PC-3 (cell line): ENCODE data around the gene CCR2. TPM values are rescaled to one million over a fixed set of nuclear protein-coding genes. Genes with fewer than 3 reads are reported as not detected.

ENCODE experiments used
- ATAC-seq: fragments of 200-7000 bp; cut with Tn5 transposase; 2 replicates; pipeline ENCODE4 v1.9.1; 2020; ENCODE audit warnings: mild to moderate bottlenecking, moderate library complexity
- BruUV-seq: library from RNA; stranded (reverse); fragments of 400-500 nt; replicated peaks from 2 replicates; lab custom pipeline; 2021; lab: Mats Ljungman, UMichigan
- CTCF ChIA-PET: fragments of 300-600 bp; sonication (Branson Sonifier 250); formaldehyde crosslinking; loops from one replicate; lab custom pipeline; 2022; ENCODE audit warnings: antibody characterized with exemption; lab: Charles Lee
- POLR2A ChIA-PET: fragments of 300-600 bp; sonication (Branson Sonifier 250); formaldehyde crosslinking; loops from one replicate; lab custom pipeline; 2022; ENCODE audit warnings: antibody characterized with exemption; ENCODE audit not compliant: unreplicated experiment; lab: Charles Lee
- DNase-seq: peaks from one replicate; pipeline ENCODE4 v3.0.0-alpha.2; 2015
- H2AFZ ChIP-seq: fragments of 300-600 bp; sonication (generic); 2 replicates; pipeline ENCODE4 v1.6.0; 2016; ENCODE audit warnings: antibody characterized with exemption, low read length
- H3F3A ChIP-seq: fragments of 300-600 bp; sonication (generic); one replicate; pipeline ENCODE4 v1.6.0; 2017; ENCODE audit warnings: antibody characterized with exemption, low read length, control low read depth, mild to moderate bottlenecking; ENCODE audit not compliant: unreplicated experiment
- H3K27ac ChIP-seq: fragments of 300-600 bp; sonication (generic); 2 replicates; pipeline ENCODE4 v1.5.1; 2016; ENCODE audit warnings: mild to moderate bottlenecking, low read length
- H3K27me3 ChIP-seq: fragments of 300-600 bp; sonication (generic); 2 replicates; pipeline ENCODE4 v1.6.1; 2016; ENCODE audit warnings: low read length, mixed read lengths
- H3K36me3 ChIP-seq: fragments of 300-600 bp; sonication (generic); 2 replicates; pipeline ENCODE4 v1.6.1; 2016; ENCODE audit warnings: low read depth, mixed run types, low read length, mixed read lengths
- H3K4me1 ChIP-seq: fragments of 300-600 bp; sonication (generic); 2 replicates; pipeline ENCODE4 v1.5.1; 2016; ENCODE audit warnings: low read length; ENCODE audit not compliant: insufficient read depth
- H3K4me2 ChIP-seq: fragments of 300-600 bp; sonication (generic); 2 replicates; pipeline ENCODE4 v1.6.0; 2016; ENCODE audit warnings: low read length
- H3K4me3 ChIP-seq: fragments of 300-600 bp; sonication (generic); 2 replicates; pipeline ENCODE4 v1.5.1; 2016; ENCODE audit warnings: mild to moderate bottlenecking, low read length, mixed read lengths
- H3K79me2 ChIP-seq: fragments of 300-600 bp; sonication (generic); 2 replicates; pipeline ENCODE4 v1.6.1; 2017; ENCODE audit warnings: low read length, mixed read lengths
- H3K9ac ChIP-seq: fragments of 300-600 bp; sonication (generic); 2 replicates; pipeline ENCODE4 v1.6.0; 2016; ENCODE audit warnings: mild to moderate bottlenecking, low read length
- H3K9me2 ChIP-seq: fragments of 300-600 bp; sonication (generic); replicated peaks from 2 replicates; pipeline ENCODE4 v1.6.1; 2016; ENCODE audit warnings: mixed run types, low read length, mixed read lengths
- H3K9me3 ChIP-seq: fragments of 300-600 bp; sonication (generic); 2 replicates; pipeline ENCODE4 v1.6.1; 2016; ENCODE audit warnings: low read length, mixed read lengths
- H4K20me1 ChIP-seq: fragments of 300-600 bp; sonication (generic); 2 replicates; pipeline ENCODE4 v1.6.1; 2016; ENCODE audit warnings: low read length, mixed read lengths
- CTCF ChIP-seq: fragments of 300-600 bp; sonication (generic); conservative IDR thresholded peaks from 2 replicates; pipeline ENCODE4 v1.5.1; 2017; ENCODE audit warnings: antibody characterized with exemption, low read depth, mild to moderate bottlenecking, low read length
- EZH2 ChIP-seq: fragments of 300-600 bp; sonication (generic); IDR thresholded peaks from one replicate; pipeline ENCODE4 v1.6.1; 2017; ENCODE audit warnings: antibody characterized with exemption, mild to moderate bottlenecking, low read length; ENCODE audit not compliant: unreplicated experiment
- EZH2phosphoT487 ChIP-seq: fragments of 300-600 bp; sonication (generic); IDR thresholded peaks from 2 replicates; pipeline ENCODE4 v1.6.1; 2018; ENCODE audit warnings: mild to moderate bottlenecking, antibody characterized with exemption, low read length, borderline replicate concordance
- intact Hi-C: fragments of 100-400 bp; cut with micrococcal nuclease; formaldehyde crosslinking; loops from 2 replicates; pipeline ENCODE4 v1.9.0; 2023
- total RNA-seq: library from RNA; depleted of rRNA; stranded (reverse); fragments of >200 nt; gene quantifications from 2 replicates; pipeline ENCODE4 v1.2.3, GENCODE V29; 2014

The CCR2 gene
- total RNA-seq, 1 experiment from 2014 or later, result not detected

DNA sequence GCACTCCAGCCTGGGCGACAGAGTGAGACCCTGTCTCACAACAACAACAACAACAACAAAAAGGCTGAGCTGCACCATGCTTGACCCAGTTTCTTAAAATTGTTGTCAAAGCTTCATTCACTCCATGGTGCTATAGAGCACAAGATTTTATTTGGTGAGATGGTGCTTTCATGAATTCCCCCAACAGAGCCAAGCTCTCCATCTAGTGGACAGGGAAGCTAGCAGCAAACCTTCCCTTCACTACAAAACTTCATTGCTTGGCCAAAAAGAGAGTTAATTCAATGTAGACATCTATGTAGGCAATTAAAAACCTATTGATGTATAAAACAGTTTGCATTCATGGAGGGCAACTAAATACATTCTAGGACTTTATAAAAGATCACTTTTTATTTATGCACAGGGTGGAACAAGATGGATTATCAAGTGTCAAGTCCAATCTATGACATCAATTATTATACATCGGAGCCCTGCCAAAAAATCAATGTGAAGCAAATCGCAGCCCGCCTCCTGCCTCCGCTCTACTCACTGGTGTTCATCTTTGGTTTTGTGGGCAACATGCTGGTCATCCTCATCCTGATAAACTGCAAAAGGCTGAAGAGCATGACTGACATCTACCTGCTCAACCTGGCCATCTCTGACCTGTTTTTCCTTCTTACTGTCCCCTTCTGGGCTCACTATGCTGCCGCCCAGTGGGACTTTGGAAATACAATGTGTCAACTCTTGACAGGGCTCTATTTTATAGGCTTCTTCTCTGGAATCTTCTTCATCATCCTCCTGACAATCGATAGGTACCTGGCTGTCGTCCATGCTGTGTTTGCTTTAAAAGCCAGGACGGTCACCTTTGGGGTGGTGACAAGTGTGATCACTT is 18.8 kb downstream of the CCR2 start:
- H3K4me1 ChIP-seq, result peaks cover 13% of the 10 kb centered on the region
- H3K79me2 ChIP-seq, result no peaks in the 10 kb centered on the region
- no peaks in the 10 kb centered on the region for H3K27me3 ChIP-seq
- H3F3A ChIP-seq, result no peaks in the 10 kb centered on the region
- no TSS peak for BruUV-seq
- TF ChIP-seq EZH2phosphoT487 (no peak), CTCF (peak; percentile 86)
- H4K20me1 ChIP-seq, result no peaks in the 10 kb centered on the region
- no peaks in the 10 kb centered on the region for H3K9me2 ChIP-seq
- H3K36me3 ChIP-seq, result no peaks in the 10 kb centered on the region; the same call in 1 of the 2 replicates
- ChIA-PET CTCF (interaction anchor here (0.7 to 1.8 kb wide), 8 partner anchors 14 to 307 kb away, joined by 3 to 8 read pairs (median 4); partner anchors contain the start of genes CCR5AS and CCRL2), POLR2A (interaction anchor here (0.6 kb wide), 2 partner anchors 167 to 1233 kb away, joined by 3 to 4 read pairs; no protein-coding TSS in a partner anchor)
- H3K4me3 ChIP-seq, result no peak overlapping the region
- H3K27ac ChIP-seq, result no peak overlapping the region
- DNase-seq (peak; percentile 73), ATAC-seq (peak; percentile 68)
- H2AFZ ChIP-seq, result no peak overlapping the region
- intact Hi-C loops, result loop anchor here (1.0 kb wide), 1 partner anchor 284 kb away; no protein-coding TSS in a partner anchor
- H3K4me2 ChIP-seq, result no peak overlapping the region
- H3K9me3 ChIP-seq, result no peaks in the 10 kb centered on the region
- no peak overlapping the region for H3K9ac ChIP-seq

GRCh38 chr3:46374755-46375154 is 20.8 kb downstream of the CCR2 start:
- CTCF ChIA-PET, result interaction anchor here (1.8 kb wide), 1 partner anchor 159 kb away, joined by 6 read pairs; no protein-coding TSS in a partner anchor

More at GRCh38 chr3:46374755-46375154, 20.8 kb downstream of the CCR2 start:
- H3K4me1 ChIP-seq, result peaks cover 11% of the 10 kb centered on the region; the same call in 1 of the 2 replicates
- no peak overlapping the region for H3K4me2 ChIP-seq
- no peak overlapping the region for H3K27ac ChIP-seq
- no peak overlapping the region for H3K4me3 ChIP-seq
- H3K27me3 ChIP-seq, result no peaks in the 10 kb centered on the region
- H3K79me2 ChIP-seq, result no peaks in the 10 kb centered on the region
- no peaks in the 10 kb centered on the region for H3F3A ChIP-seq
- H3K9ac ChIP-seq, result no peak overlapping the region
- no TSS peak for BruUV-seq
- intact Hi-C loops, result no loop called here
- H3K9me3 ChIP-seq, result no peaks in the 10 kb centered on the region
- H4K20me1 ChIP-seq, result no peaks in the 10 kb centered on the region
- ATAC-seq (no peak), DNase-seq (no peak)
- H3K9me2 ChIP-seq, result no peaks in the 10 kb centered on the region
- no peak for TF ChIP-seq CTCF
- no peak for TF ChIP-seq EZH2
- TF ChIP-seq EZH2phosphoT487, result no peak
- POLR2A ChIA-PET, result no interaction called here
- no peaks in the 10 kb centered on the region; the same call in 1 of the 2 replicates for H3K36me3 ChIP-seq
- no peak overlapping the region for H2AFZ ChIP-seq
